Lower lobe of right lung (tissue), 2 donors: ENCODE measurements around the gene FILIP1. TPM values are rescaled to one million over a fixed set of nuclear protein-coding genes. Genes with fewer than 3 reads are reported as not detected.

ENCODE experiments used
- ATAC-seq, 2 donors: fragments of 200-7000 bp; cut with Tn5 transposase; one replicate each; pipeline ENCODE4 v1.9.1; 2020 to 2022; ENCODE audit warnings: mild to moderate bottlenecking in 2 of 2, moderate library complexity in 2 of 2
- DNase-seq: peaks from one replicate; pipeline ENCODE4 v3.0.0-alpha.2; 2020
- H3K27ac ChIP-seq: fragments of 200-600 bp; one replicate; pipeline ENCODE4 v1.8.0; 2022
- H3K27me3 ChIP-seq: fragments of 200-600 bp; one replicate; pipeline ENCODE4 v1.8.0; 2022; ENCODE audit warnings: low read depth
- H3K36me3 ChIP-seq: fragments of 200-600 bp; one replicate; pipeline ENCODE4 v1.8.0; 2022; ENCODE audit warnings: mild to moderate bottlenecking
- H3K4me1 ChIP-seq: fragments of 200-600 bp; one replicate; pipeline ENCODE4 v1.8.0; 2022
- H3K4me3 ChIP-seq: fragments of 200-600 bp; one replicate; pipeline ENCODE4 v1.8.0; 2022; ENCODE audit warnings: mild to moderate bottlenecking
- H3K9me3 ChIP-seq: fragments of 200-600 bp; one replicate; pipeline ENCODE4 v1.8.0; 2022
- CTCF ChIP-seq: fragments of 200-600 bp; IDR thresholded peaks from one replicate; pipeline ENCODE4 v1.8.0; 2022; ENCODE audit warnings: antibody characterized with exemption, mild to moderate bottlenecking
- intact Hi-C: fragments of 100-400 bp; cut with DNase I; formaldehyde crosslinking; loops from one replicate; pipeline ENCODE4 v1.11.0; 2022
- total RNA-seq: library from RNA; stranded (reverse); fragmentation: NEBNext Ultra II Directional; extraction: Animal tissue kit (Norgen Biotek cat#: 25700); gene quantifications from one replicate; pipeline ENCODE4 v1.2.1, GENCODE V29; 2021
- donor health status: DM: no; HTN: yes; CAD: no; lungs with severe emphysema.

Gene FILIP1
- total RNA-seq, 1 donor from 2014 or later: 17.4 TPM

GRCh38 chr6:75317503-75318206, 175.9 kb downstream of the FILIP1 start:
- no peak for DNase-seq
- H3K4me1 ChIP-seq: no peaks in the 10 kb centered on the region
- no peak for TF ChIP-seq CTCF
- intact Hi-C loops: no loop called here
- H3K36me3 ChIP-seq: no peaks in the 10 kb centered on the region
- ATAC-seq: no peak
- no peaks in the 10 kb centered on the region for H3K9me3 ChIP-seq
- no peak overlapping the region for H3K4me3 ChIP-seq
- no peaks in the 10 kb centered on the region for H3K27me3 ChIP-seq
- H3K27ac ChIP-seq: no peak overlapping the region

DNA sequence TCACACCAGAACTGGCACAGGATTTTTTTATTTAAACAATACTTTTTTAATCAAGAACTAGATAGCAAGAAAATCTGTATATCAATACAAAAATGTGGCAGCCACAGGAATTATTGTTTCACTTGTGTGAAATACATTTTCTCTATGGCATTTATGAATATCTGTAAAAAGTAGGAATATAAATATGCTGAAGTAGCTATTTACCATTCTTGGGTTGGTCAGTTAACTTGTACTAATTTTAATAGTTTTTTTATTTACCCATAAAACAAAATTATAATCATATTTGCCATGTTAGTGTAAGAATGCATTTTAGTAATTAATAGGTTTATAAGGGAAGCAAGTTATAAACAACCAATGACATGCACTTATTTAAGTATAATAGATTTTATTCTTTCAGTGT, 177.6 kb downstream of the FILIP1 start:
- Histone ChIP-seq H3K4me3 (no peak overlapping the region), H3K27me3 (no peaks in the 10 kb centered on the region), H3K4me1 (no peaks in the 10 kb centered on the region), H3K9me3 (no peaks in the 10 kb centered on the region), H3K27ac (no peak overlapping the region), H3K36me3 (no peaks in the 10 kb centered on the region)
- TF ChIP-seq CTCF: no peak
- intact Hi-C loops: no loop called here
- ATAC-seq (no peak), DNase-seq (no peak)

DNA sequence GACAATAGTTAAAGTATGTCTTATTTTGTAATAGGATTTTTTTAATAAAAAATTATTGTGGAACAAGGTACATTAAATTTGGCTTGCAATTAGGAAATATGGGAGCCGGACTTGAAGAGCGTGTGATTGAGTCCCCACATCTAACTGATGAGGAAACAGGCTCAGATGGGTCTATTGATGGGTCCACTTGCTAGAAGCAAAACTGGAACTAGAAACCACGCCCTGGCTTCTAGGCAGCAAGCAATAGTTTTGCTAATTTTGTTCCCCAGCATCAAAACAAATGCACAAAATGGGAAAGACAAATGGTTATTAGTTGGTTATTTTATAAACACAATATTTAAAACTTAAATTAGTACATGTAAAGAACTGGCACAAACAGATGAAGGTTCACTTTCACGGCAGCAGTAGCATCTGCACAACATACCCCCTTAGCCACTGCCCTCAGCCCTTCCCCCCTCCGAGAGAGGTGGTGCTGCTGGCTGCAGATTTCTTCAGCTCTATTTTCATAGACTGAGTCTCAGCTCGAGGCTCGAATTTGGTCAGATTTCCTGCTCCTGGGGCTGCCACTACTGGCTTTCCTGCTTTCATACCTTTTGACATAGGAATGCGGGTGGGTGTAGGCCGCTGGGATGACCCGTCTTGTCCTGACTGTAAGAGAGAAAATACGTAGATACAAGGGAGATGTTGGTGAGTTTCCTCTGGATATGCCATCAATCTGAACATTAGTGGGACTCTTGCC, 185.2 kb downstream of the FILIP1 start:
- H3K4me1 ChIP-seq: no peaks in the 10 kb centered on the region
- no peaks in the 10 kb centered on the region for H3K27me3 ChIP-seq
- no peak for DNase-seq
- intact Hi-C loops: no loop called here
- H3K36me3 ChIP-seq: peaks cover 4% of the 10 kb centered on the region
- H3K27ac ChIP-seq: no peak overlapping the region
- TF ChIP-seq CTCF: no peak
- no peak for ATAC-seq
- H3K9me3 ChIP-seq: no peaks in the 10 kb centered on the region
- H3K4me3 ChIP-seq: no peak overlapping the region

GRCh38 chr6:75307364-75308004, 186.1 kb downstream of the FILIP1 start:
- no peak for TF ChIP-seq CTCF
- no peak for DNase-seq

DNA sequence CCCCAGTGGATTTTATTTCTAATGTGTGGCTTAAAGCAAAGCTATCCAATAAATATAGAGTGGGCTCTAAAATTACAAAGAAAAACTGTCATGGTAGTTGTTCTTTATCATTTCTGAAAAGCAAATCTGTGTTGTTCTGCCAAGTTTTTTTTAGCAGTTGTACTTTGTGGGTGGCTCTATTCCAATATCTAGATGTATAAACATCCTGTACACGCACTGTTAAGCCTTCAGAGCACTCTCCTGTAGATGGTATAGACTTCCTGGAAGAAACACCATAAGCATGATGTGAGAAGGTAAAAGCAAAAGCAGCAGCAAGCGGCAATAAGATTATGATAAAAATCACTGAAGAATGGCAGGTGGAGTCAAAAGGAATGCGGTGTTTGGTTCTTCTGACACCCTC, 187.5 kb downstream of the FILIP1 start:
- no peaks in the 10 kb centered on the region for H3K27me3 ChIP-seq
- no peak overlapping the region for H3K27ac ChIP-seq
- no peaks in the 10 kb centered on the region for H3K4me1 ChIP-seq
- no peak for DNase-seq
- no peak overlapping the region for H3K4me3 ChIP-seq
- no peaks in the 10 kb centered on the region for H3K9me3 ChIP-seq
- H3K36me3 ChIP-seq: peaks cover 4% of the 10 kb centered on the region
- TF ChIP-seq CTCF: no peak
- intact Hi-C loops: no loop called here
- no peak for ATAC-seq

More at GRCh38 chr6:75307364-75308004, 186.1 kb downstream of the FILIP1 start:
- Histone ChIP-seq H3K27ac (no peak overlapping the region), H3K4me3 (no peak overlapping the region), H3K4me1 (no peaks in the 10 kb centered on the region), H3K27me3 (no peaks in the 10 kb centered on the region), H3K36me3 (peaks cover 4% of the 10 kb centered on the region), H3K9me3 (no peaks in the 10 kb centered on the region)
- intact Hi-C loops: no loop called here
- ATAC-seq: no peak
